Activated CD8-positive, alpha-beta T cell treated with anti-CD3 and anti-CD28 coated beads for 36 hours (primary cell): ENCODE data around the gene FBXO28. TPM values are rescaled to one million over a fixed set of nuclear protein-coding genes. Genes with fewer than 3 reads are reported as not detected.

Source experiments
- ATAC-seq: fragments of 200-7000 bp; cut with Tn5 transposase; one replicate; pipeline ENCODE4 v1.10.0; 2021; ENCODE audit warnings: mild to moderate bottlenecking, moderate library complexity
- CTCF ChIA-PET: fragments of 350-600 bp; sonication (Branson Sonifier 250); formaldehyde crosslinking; loops from one replicate; lab custom pipeline; 2021; ENCODE audit warnings: antibody characterized with exemption; lab: Charles Lee
- POLR2A ChIA-PET: fragments of 350-600 bp; sonication (Branson Sonifier 250); formaldehyde crosslinking; loops from one replicate; lab custom pipeline; 2021; ENCODE audit warnings: antibody characterized with exemption; lab: Charles Lee
- DNase-seq: peaks from one replicate; pipeline ENCODE4 v3.0.0-alpha.2; 2020
- H3K27ac Mint-ChIP-seq: one replicate; pipeline ENCODE4 v1.8.0; 2021; ENCODE audit warnings: mild to moderate bottlenecking, mixed read lengths
- H3K27me3 Mint-ChIP-seq: one replicate; pipeline ENCODE4 v1.8.0; 2021; ENCODE audit warnings: mixed read lengths
- H3K36me3 Mint-ChIP-seq: one replicate; pipeline ENCODE4 v1.8.0; 2021; ENCODE audit warnings: low read depth, mixed read lengths
- H3K4me1 Mint-ChIP-seq: one replicate; pipeline ENCODE4 v1.8.0; 2021; ENCODE audit warnings: low read depth, mixed read lengths
- H3K4me3 Mint-ChIP-seq: one replicate; pipeline ENCODE4 v1.8.0; 2021; ENCODE audit warnings: mild to moderate bottlenecking, moderate library complexity, mixed read lengths
- H3K9me3 Mint-ChIP-seq: one replicate; pipeline ENCODE4 v1.8.0; 2021; ENCODE audit warnings: mixed read lengths
- intact Hi-C: fragments of 100-400 bp; cut with micrococcal nuclease; formaldehyde crosslinking; loops from one replicate; pipeline ENCODE4 v1.10.0; 2022
- total RNA-seq, 2 experiments: library from RNA; stranded (reverse); gene quantifications; one replicate each; pipeline ENCODE4 v1.2.3, GENCODE V29; 2021
- TF ChIP-seq, protein P1 (sequence below): fragments of 200-600 bp; IDR thresholded peaks from one replicate; pipeline ENCODE4 v1.8.0; 2022; ENCODE audit warnings: antibody characterized with exemption, mild to moderate bottlenecking

The FBXO28 gene
- total RNA-seq, 2 experiments from 2014 or later, result 21.5 to 21.7 TPM

DNA sequence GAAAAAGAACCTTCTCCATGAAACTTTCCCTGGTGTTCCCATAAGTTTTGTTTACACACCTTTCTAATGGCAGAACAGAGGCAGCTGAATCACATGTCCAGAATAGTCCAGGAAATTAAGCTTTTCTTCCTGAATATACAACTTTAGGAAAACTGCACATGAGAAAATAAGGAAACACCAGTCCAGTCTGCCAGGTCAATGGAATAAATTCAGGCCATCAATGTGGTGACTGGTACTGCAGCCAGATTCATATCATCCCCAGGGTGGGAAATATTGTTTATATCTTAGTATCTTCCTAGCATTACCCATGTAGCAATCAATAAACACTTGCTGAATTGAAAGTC, 6.7 kb upstream of the FBXO28 start:
- ATAC-seq, result no peak
- ChIA-PET POLR2A (no interaction called here), CTCF (interaction anchor here (1.1 to 1.7 kb wide), 6 partner anchors 9 to 227 kb away, joined by 3 to 6 read pairs (median 4); no protein-coding TSS in a partner anchor)
- intact Hi-C loops, result no loop called here
- Mint-ChIP-seq H3K27ac (no peak overlapping the region), H3K4me3 (no peak overlapping the region), H3K36me3 (no peaks in the 10 kb centered on the region), H3K27me3 (peaks cover 7% of the 10 kb centered on the region), H3K9me3 (no peaks in the 10 kb centered on the region), H3K4me1 (no peaks in the 10 kb centered on the region)
- DNase-seq, result no peak
- TF ChIP-seq, protein P1, sequence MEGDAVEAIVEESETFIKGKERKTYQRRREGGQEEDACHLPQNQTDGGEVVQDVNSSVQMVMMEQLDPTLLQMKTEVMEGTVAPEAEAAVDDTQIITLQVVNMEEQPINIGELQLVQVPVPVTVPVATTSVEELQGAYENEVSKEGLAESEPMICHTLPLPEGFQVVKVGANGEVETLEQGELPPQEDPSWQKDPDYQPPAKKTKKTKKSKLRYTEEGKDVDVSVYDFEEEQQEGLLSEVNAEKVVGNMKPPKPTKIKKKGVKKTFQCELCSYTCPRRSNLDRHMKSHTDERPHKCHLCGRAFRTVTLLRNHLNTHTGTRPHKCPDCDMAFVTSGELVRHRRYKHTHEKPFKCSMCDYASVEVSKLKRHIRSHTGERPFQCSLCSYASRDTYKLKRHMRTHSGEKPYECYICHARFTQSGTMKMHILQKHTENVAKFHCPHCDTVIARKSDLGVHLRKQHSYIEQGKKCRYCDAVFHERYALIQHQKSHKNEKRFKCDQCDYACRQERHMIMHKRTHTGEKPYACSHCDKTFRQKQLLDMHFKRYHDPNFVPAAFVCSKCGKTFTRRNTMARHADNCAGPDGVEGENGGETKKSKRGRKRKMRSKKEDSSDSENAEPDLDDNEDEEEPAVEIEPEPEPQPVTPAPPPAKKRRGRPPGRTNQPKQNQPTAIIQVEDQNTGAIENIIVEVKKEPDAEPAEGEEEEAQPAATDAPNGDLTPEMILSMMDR, result no peak

DNA sequence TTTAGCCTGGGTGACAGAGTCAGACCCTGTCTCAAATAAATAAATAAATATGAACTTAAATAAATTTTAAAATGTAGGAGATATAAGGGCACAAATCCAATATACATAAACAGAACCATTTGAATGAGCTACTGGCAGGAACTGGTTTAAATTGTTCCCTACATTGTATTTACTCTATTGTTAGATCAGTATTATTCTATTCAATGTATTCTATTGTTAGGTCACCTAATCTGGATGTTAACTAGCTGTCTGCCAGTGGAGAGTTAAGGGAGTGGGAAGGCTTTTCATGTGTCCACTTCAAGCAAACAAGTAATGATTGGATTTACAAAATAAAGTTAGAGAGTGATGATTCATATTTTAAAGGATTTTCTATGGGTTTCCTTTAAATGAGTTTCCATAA, 4.9 kb upstream of the FBXO28 start:
- intact Hi-C loops, result no loop called here
- H3K36me3 Mint-ChIP-seq, result no peaks in the 10 kb centered on the region
- TF ChIP-seq, protein P1, result no peak
- ATAC-seq (no peak), DNase-seq (no peak)
- peaks cover 7% of the 10 kb centered on the region for H3K27me3 Mint-ChIP-seq
- no peak overlapping the region for H3K27ac Mint-ChIP-seq
- H3K4me3 Mint-ChIP-seq, result no peak overlapping the region
- POLR2A ChIA-PET, result no interaction called here
- H3K4me1 Mint-ChIP-seq, result peaks cover 6% of the 10 kb centered on the region
- no peaks in the 10 kb centered on the region for H3K9me3 Mint-ChIP-seq
- CTCF ChIA-PET, result no interaction called here

DNA sequence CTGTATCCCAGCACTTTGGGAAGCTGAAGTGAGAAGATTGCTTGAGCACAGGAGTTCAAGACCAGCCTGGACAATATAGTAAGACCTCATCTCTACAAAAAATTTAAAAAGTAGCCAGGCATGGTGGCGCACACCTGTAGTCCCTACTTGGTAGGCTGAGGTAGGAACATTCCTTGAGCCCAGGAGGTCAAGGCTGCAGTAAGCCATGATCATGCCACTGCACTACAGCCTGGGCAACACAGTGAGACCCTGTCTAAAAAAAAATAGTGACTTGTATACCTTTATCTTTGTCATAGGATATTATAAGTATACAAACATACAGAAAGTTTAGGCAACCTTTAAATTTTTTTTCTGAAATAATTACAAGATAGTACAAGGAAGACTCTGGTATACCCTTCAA, 3.9 kb upstream of the FBXO28 start:
- CTCF ChIA-PET, result no interaction called here
- no peak for DNase-seq
- TF ChIP-seq, protein P1, result no peak
- Mint-ChIP-seq H3K36me3 (no peaks in the 10 kb centered on the region), H3K4me1 (peaks cover 7% of the 10 kb centered on the region), H3K9me3 (no peaks in the 10 kb centered on the region), H3K27me3 (peaks cover 7% of the 10 kb centered on the region), H3K4me3 (no peak overlapping the region), H3K27ac (no peak overlapping the region)
- POLR2A ChIA-PET, result no interaction called here
- intact Hi-C loops, result loop anchor here (10.0 kb wide), 1 partner anchor 75 kb away; the partner anchor contains the start of gene DEGS1
- no peak for ATAC-seq

DNA sequence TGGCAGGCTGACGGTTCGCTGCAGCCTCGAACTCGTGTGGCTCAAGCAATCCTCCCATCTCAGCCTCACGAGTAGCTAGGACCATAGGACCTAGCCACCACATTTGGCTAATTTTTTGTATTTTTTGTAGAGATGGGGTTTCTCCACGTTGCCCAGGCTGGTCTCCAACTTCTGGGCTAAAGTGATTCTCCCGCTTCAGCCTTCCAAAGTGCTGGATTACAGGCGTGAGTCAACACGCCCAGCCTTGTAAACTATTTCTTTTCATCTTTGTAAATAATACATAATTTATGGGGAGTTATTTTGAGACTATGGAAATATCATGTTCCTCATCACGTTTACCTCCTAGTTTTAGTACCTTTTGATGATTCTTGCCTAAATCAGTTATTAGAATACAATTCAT, 906 bp upstream of the FBXO28 start:
- H3K4me1 Mint-ChIP-seq, result peaks cover 27% of the 10 kb centered on the region
- TF ChIP-seq, protein P1, result no peak
- ATAC-seq (no peak), DNase-seq (no peak)
- intact Hi-C loops, result loop anchor here (10.0 kb wide), 1 partner anchor 72 kb away; the partner anchor contains the start of gene DEGS1
- CTCF ChIA-PET, result no interaction called here
- peaks cover 5% of the 10 kb centered on the region for H3K36me3 Mint-ChIP-seq
- POLR2A ChIA-PET, result no interaction called here
- no peak overlapping the region for H3K4me3 Mint-ChIP-seq
- H3K9me3 Mint-ChIP-seq, result no peaks in the 10 kb centered on the region
- H3K27ac Mint-ChIP-seq, result no peak overlapping the region
- H3K27me3 Mint-ChIP-seq, result peaks cover 5% of the 10 kb centered on the region

DNA sequence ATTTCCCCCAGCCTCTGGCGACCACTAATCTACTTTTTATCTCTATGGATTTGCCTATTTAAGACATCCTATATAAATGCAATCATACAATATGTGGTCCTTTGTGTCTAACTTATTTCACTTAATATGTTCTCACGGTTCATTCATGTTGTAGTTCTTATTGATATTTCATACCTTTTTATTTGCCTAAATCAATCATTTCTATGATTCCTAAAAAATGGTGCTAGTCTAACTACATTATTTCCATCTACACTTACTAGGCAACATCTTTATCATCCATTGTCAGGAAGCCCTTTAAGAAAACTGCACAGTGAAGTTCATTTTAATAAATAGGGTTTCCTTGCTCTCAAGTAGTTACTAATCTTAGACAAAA, 380 bp upstream of the FBXO28 start:
- TF ChIP-seq, protein P1, result no peak
- intact Hi-C loops, result loop anchor here (10.0 kb wide), 1 partner anchor 71 kb away; the partner anchor contains the start of gene DEGS1
- ATAC-seq, result no peak

More for the DNA sequence above, 380 bp upstream of the FBXO28 start:
- Mint-ChIP-seq H3K36me3 (peaks cover 5% of the 10 kb centered on the region), H3K4me1 (peaks cover 27% of the 10 kb centered on the region), H3K9me3 (no peaks in the 10 kb centered on the region), H3K27me3 (peaks cover 2% of the 10 kb centered on the region), H3K27ac (peak overlapping the region; percentile 84), H3K4me3 (peak overlapping the region; percentile 80)
- no peak for DNase-seq
- ChIA-PET POLR2A (interaction anchor here (0.9 to 1.0 kb wide), 2 partner anchors 69 to 220 kb away, joined by 3 read pairs; partner anchors contain the start of gene DEGS1), CTCF (no interaction called here)
